HEK293 (cell line): ENCODE results near the gene AKR1A1.

ENCODE experiments used
- SP2 ChIP-seq: fragments of 450-650 bp; formaldehyde crosslinking; IDR thresholded peaks from 2 replicates; pipeline ENCODE4 v1.5.1; 2016; ENCODE audit warnings: missing biosample characterization, missing genetic modification characterization
- TCF7L2 ChIP-seq: IDR thresholded peaks from 2 replicates; pipeline ENCODE4 v1.6.1; 2011; ENCODE audit warnings: low read depth, mild to moderate bottlenecking, inconsistent platforms, low read length, moderate library complexity, borderline replicate concordance
- TRIM28 ChIP-seq: IDR thresholded peaks from 2 replicates; pipeline ENCODE4 v1.6.1; 2011; ENCODE audit warnings: low read length, control low read depth, borderline replicate concordance
- WT1 ChIP-seq: fragments of 450-650 bp; formaldehyde crosslinking; IDR thresholded peaks from 2 replicates; pipeline ENCODE4 v1.5.1; 2016; ENCODE audit warnings: missing biosample characterization, missing genetic modification characterization
- ZBTB7A ChIP-seq: fragments of 450-650 bp; formaldehyde crosslinking; IDR thresholded peaks from 2 replicates; pipeline ENCODE4 v1.5.1; 2016; ENCODE audit warnings: low read depth, missing biosample characterization, missing genetic modification characterization
- ZNF302 ChIP-seq: fragments of 450-650 bp; formaldehyde crosslinking; IDR thresholded peaks from 2 replicates; pipeline ENCODE4 v1.5.1; 2016; ENCODE audit warnings: missing biosample characterization, missing genetic modification characterization, low read depth
- ZNF48 ChIP-seq: fragments of 450-650 bp; formaldehyde crosslinking; IDR thresholded peaks from 2 replicates; pipeline ENCODE4 v1.5.1; 2016; ENCODE audit warnings: missing biosample characterization, missing genetic modification characterization
- ZSCAN16 ChIP-seq: fragments of 450-650 bp; formaldehyde crosslinking; IDR thresholded peaks from 2 replicates; pipeline ENCODE4 v1.5.1; 2016; ENCODE audit warnings: missing biosample characterization, missing genetic modification characterization
- TF ChIP-seq, protein P1 (sequence below): fragments of 450-650 bp; formaldehyde crosslinking; IDR thresholded peaks from 2 replicates; pipeline ENCODE4 v1.5.1; 2016; ENCODE audit warnings: missing biosample characterization, missing genetic modification characterization
- TF ChIP-seq, protein P2 (sequence below): fragments of 450-650 bp; formaldehyde crosslinking; IDR thresholded peaks from 2 replicates; pipeline ENCODE4 v1.5.1; 2016; ENCODE audit warnings: missing biosample characterization, missing genetic modification characterization

DNA sequence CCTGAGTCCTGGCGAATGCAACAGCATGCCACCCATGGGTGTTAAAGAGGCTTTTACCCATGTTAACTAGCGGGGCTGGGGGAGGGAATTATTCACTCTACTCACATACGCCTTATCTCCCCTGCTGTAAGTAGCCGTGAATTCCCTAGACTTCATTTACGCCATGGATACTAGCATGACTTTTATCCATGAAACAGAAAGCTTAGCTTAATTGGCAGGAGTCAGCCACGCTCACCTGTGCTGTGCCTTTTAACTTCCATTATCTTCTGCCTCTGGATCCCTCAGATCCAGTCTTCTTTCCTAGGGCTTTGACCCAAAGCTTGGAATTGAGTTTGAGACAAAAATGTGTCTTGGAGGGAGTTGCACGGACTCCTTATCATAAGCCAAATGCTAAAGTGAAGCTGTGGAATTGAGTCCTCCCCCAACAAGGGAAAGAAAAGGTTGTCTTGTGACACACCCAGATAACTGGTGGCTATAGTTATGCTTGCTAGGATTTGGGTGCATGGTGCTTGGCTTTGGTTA lies 23.5 kb downstream of the AKR1A1 start:
- TF ChIP-seq SP2 (tag by site-specific recombination) (no peak), WT1 (tag by site-specific recombination) (no peak), ZBTB7A (no peak), TCF7L2 (no peak), ZSCAN16 (tag by site-specific recombination) (no peak), TRIM28 (no peak), ZNF302 (tag by site-specific recombination) (no peak), ZNF48 (no peak)
- TF ChIP-seq, protein P1, sequence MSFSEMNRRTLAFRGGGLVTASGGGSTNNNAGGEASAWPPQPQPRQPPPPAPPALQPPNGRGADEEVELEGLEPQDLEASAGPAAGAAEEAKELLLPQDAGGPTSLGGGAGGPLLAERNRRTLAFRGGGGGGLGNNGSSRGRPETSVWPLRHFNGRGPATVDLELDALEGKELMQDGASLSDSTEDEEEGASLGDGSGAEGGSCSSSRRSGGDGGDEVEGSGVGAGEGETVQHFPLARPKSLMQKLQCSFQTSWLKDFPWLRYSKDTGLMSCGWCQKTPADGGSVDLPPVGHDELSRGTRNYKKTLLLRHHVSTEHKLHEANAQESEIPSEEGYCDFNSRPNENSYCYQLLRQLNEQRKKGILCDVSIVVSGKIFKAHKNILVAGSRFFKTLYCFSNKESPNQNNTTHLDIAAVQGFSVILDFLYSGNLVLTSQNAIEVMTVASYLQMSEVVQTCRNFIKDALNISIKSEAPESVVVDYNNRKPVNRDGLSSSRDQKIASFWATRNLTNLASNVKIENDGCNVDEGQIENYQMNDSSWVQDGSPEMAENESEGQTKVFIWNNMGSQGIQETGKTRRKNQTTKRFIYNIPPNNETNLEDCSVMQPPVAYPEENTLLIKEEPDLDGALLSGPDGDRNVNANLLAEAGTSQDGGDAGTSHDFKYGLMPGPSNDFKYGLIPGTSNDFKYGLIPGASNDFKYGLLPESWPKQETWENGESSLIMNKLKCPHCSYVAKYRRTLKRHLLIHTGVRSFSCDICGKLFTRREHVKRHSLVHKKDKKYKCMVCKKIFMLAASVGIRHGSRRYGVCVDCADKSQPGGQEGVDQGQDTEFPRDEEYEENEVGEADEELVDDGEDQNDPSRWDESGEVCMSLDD (tag by site-specific recombination): no peak
- TF ChIP-seq, protein P2, sequence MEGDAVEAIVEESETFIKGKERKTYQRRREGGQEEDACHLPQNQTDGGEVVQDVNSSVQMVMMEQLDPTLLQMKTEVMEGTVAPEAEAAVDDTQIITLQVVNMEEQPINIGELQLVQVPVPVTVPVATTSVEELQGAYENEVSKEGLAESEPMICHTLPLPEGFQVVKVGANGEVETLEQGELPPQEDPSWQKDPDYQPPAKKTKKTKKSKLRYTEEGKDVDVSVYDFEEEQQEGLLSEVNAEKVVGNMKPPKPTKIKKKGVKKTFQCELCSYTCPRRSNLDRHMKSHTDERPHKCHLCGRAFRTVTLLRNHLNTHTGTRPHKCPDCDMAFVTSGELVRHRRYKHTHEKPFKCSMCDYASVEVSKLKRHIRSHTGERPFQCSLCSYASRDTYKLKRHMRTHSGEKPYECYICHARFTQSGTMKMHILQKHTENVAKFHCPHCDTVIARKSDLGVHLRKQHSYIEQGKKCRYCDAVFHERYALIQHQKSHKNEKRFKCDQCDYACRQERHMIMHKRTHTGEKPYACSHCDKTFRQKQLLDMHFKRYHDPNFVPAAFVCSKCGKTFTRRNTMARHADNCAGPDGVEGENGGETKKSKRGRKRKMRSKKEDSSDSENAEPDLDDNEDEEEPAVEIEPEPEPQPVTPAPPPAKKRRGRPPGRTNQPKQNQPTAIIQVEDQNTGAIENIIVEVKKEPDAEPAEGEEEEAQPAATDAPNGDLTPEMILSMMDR (tag by site-specific recombination): no peak
